Activated B cell treated with CpG ODN at 0.5 μM for 24 hours (primary cell): ENCODE data around the gene NAV3. TPM values are rescaled to one million over a fixed set of nuclear protein-coding genes. Genes with fewer than 3 reads are reported as not detected.
A peak's percentile ranks its signal among the peaks of the same experiment; 100 is the strongest.

Experiments used
- ATAC-seq: fragments of 200-7000 bp; cut with Tn5 transposase; one replicate; pipeline ENCODE4 v1.10.0; 2021; ENCODE audit warnings: low read depth, mild to moderate bottlenecking, moderate library complexity
- CTCF ChIA-PET: fragments of 350-600 bp; sonication (Branson Sonifier 250); formaldehyde crosslinking; loops from one replicate; lab custom pipeline; 2021; ENCODE audit warnings: antibody characterized with exemption; lab: Charles Lee
- POLR2A ChIA-PET: fragments of 350-600 bp; sonication (Branson Sonifier 250); formaldehyde crosslinking; loops from one replicate; lab custom pipeline; 2021; ENCODE audit warnings: antibody characterized with exemption; lab: Charles Lee
- DNase-seq: peaks from one replicate; pipeline ENCODE4 v3.0.0; 2022
- H3K27ac Mint-ChIP-seq: one replicate; pipeline ENCODE4 v1.8.0; 2020; ENCODE audit warnings: mixed read lengths
- H3K27me3 Mint-ChIP-seq: one replicate; pipeline ENCODE4 v1.8.0; 2021; ENCODE audit warnings: mixed read lengths
- H3K36me3 Mint-ChIP-seq: one replicate; pipeline ENCODE4 v1.8.0; 2021; ENCODE audit warnings: low read depth, mixed read lengths
- H3K4me1 Mint-ChIP-seq: one replicate; pipeline ENCODE4 v1.8.0; 2021; ENCODE audit warnings: mixed read lengths
- H3K4me3 Mint-ChIP-seq: one replicate; pipeline ENCODE4 v1.8.0; 2020; ENCODE audit warnings: mild to moderate bottlenecking, mixed read lengths
- H3K9me3 Mint-ChIP-seq: one replicate; pipeline ENCODE4 v1.8.0; 2020; ENCODE audit warnings: mixed read lengths
- intact Hi-C: fragments of 100-400 bp; cut with micrococcal nuclease; formaldehyde crosslinking; loops from one replicate; pipeline ENCODE4 v1.15.1; 2024
- total RNA-seq: library from RNA; stranded (reverse); gene quantifications from 2 replicates; pipeline ENCODE4 v1.2.3, GENCODE V29; 2022
- TF ChIP-seq, protein P1 (sequence below): fragments of 200-600 bp; IDR thresholded peaks from one replicate; pipeline ENCODE4 v1.8.0; 2022; ENCODE audit warnings: antibody characterized with exemption, mild to moderate bottlenecking

NAV3 gene
- total RNA-seq, 1 donor from 2014 or later, result not detected

DNA sequence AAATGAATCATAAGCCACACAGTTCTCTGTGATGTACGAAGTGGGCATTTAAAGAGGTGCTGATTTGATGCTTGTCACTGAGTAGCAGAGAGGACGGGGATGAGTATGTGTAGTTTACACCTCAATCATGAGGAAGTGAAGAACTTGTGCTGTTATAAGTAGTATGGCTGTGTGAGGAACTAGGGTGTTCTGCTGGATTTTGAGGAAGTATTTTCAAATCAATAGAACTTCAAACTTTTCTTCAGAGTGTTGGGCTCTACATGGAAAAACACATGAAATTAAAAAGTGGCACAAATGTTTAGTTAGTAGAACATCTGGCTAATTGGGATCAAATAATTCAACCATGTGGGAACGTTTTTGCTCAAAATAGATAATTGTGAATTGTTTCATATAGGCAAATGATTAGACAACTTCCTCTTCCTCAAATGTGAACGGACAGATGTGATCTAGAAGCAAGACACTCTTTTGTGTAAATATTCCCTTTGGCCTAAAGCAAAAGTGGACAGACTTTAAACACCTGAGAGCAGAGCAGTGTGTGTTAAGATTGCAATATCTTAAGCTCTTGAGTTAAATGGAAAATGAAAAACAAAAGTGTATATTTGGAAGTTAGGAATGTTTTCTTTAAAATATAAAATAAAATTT is 168.5 kb downstream of the NAV3 start:
- ChIA-PET POLR2A (no interaction called here), CTCF (no interaction called here)
- no peaks in the 10 kb centered on the region for H3K9me3 Mint-ChIP-seq
- peaks cover 28% of the 10 kb centered on the region for H3K4me1 Mint-ChIP-seq
- DNase-seq (no peak), ATAC-seq (peak; percentile 87)
- TF ChIP-seq, protein P1, sequence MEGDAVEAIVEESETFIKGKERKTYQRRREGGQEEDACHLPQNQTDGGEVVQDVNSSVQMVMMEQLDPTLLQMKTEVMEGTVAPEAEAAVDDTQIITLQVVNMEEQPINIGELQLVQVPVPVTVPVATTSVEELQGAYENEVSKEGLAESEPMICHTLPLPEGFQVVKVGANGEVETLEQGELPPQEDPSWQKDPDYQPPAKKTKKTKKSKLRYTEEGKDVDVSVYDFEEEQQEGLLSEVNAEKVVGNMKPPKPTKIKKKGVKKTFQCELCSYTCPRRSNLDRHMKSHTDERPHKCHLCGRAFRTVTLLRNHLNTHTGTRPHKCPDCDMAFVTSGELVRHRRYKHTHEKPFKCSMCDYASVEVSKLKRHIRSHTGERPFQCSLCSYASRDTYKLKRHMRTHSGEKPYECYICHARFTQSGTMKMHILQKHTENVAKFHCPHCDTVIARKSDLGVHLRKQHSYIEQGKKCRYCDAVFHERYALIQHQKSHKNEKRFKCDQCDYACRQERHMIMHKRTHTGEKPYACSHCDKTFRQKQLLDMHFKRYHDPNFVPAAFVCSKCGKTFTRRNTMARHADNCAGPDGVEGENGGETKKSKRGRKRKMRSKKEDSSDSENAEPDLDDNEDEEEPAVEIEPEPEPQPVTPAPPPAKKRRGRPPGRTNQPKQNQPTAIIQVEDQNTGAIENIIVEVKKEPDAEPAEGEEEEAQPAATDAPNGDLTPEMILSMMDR, result no peak
- H3K27ac Mint-ChIP-seq, result peak overlapping the region; percentile 85
- intact Hi-C loops, result loop anchor here (1.0 to 5.0 kb wide), 3 partner anchors 148 to 1346 kb away; no protein-coding TSS in a partner anchor
- H3K36me3 Mint-ChIP-seq, result no peaks in the 10 kb centered on the region
- H3K4me3 Mint-ChIP-seq, result peak overlapping the region; percentile 21
- no peaks in the 10 kb centered on the region for H3K27me3 Mint-ChIP-seq

DNA sequence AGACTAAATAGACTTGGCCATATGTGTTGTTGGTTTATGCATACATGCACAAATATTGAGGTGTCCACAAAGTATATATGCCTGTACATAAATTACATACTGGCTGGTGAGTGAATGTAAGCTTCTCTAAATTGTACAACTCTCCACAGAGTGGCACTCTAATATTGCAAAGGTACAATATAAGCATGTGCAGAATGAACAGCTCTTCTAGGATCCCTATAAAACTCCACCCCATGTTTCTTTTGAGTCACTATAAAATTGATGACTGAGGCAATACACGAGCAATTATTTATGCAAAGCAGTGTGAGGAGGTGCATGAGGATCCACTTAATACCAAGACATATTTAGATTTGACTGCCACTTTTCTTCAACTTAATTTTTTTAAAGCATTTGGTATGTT is 172.2 kb downstream of the NAV3 start:
- Mint-ChIP-seq H3K27ac (no peak overlapping the region), H3K27me3 (no peaks in the 10 kb centered on the region), H3K36me3 (no peaks in the 10 kb centered on the region), H3K4me3 (no peak overlapping the region), H3K4me1 (peaks cover 20% of the 10 kb centered on the region), H3K9me3 (no peaks in the 10 kb centered on the region)
- POLR2A ChIA-PET, result no interaction called here
- ATAC-seq, result no peak
- TF ChIP-seq, protein P1, result no peak
- DNase-seq, result no peak
- intact Hi-C loops, result loop anchor here (5.0 kb wide), 1 partner anchor 1544 kb away; no protein-coding TSS in a partner anchor
- CTCF ChIA-PET, result no interaction called here

DNA sequence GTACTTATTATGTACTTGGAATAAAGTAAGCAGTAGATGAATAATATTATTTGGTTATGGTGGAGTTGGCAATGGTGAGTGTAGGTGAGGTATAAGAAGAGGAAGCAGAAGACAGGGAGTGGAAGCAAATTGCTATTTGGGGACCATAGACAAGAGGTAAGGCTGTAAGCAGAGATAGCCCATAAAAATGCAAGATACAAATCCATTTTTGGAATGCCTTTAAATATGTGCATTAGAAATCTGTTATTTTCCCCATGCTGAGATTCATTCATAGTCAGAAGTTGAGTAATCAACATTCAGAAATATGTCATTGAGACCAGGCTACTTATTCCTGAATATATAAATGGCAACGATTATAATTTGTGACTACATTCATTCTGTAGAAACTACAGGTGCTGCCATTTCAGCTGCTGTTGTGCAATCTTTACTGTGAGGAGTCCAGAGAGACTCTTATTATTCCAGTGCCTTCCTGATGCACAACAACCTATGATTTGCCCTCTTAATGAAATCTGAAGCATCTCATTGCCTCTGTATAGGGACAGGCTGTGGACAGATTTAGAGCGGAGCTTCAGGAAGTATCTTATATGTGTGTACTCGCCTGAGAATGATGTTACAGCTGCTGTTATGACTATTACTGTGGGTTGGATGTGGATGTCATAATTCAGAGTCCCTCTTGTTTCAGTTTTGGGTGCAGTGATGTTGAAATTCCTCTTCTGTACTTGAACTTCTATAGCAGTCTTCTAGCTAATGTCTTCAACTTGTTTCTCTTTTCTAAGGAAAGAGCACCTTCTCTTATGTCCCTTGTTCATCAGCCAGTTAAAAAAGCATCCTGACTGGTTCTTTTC is 173.8 kb downstream of the NAV3 start:
- Mint-ChIP-seq H3K27ac (no peak overlapping the region), H3K27me3 (no peaks in the 10 kb centered on the region), H3K36me3 (no peaks in the 10 kb centered on the region), H3K9me3 (no peaks in the 10 kb centered on the region), H3K4me1 (peaks cover 7% of the 10 kb centered on the region), H3K4me3 (no peak overlapping the region)
- TF ChIP-seq, protein P1, result no peak
- intact Hi-C loops, result loop anchor here (5.0 kb wide), 1 partner anchor 1543 kb away; no protein-coding TSS in a partner anchor
- POLR2A ChIA-PET, result no interaction called here
- CTCF ChIA-PET, result no interaction called here
- ATAC-seq (no peak), DNase-seq (no peak)

DNA sequence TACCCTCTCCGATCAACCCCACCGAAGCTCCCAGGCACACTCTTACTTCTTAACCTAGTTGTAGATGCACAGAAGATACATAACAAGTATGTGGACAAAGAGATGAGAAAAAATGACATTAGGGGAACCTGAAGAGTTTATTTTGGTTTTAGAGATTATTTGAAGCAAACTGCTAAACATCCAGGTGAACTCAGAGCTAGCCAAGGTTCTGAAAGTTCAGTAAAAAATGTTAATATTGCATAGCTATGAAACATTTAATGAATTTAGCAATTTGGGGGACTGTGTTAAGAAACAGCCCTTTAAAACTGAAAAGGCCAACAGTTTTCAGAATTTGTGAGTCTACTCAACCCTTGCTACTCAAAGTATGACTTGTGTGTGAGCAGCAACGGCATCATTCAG is 174.4 kb downstream of the NAV3 start:
- Mint-ChIP-seq H3K27ac (no peak overlapping the region), H3K4me1 (peaks cover 2% of the 10 kb centered on the region), H3K36me3 (no peaks in the 10 kb centered on the region), H3K27me3 (no peaks in the 10 kb centered on the region), H3K9me3 (no peaks in the 10 kb centered on the region), H3K4me3 (no peak overlapping the region)
- no peak for DNase-seq
- POLR2A ChIA-PET, result no interaction called here
- intact Hi-C loops, result no loop called here
- no peak for ATAC-seq
- TF ChIP-seq, protein P1, result no peak
- CTCF ChIA-PET, result no interaction called here

DNA sequence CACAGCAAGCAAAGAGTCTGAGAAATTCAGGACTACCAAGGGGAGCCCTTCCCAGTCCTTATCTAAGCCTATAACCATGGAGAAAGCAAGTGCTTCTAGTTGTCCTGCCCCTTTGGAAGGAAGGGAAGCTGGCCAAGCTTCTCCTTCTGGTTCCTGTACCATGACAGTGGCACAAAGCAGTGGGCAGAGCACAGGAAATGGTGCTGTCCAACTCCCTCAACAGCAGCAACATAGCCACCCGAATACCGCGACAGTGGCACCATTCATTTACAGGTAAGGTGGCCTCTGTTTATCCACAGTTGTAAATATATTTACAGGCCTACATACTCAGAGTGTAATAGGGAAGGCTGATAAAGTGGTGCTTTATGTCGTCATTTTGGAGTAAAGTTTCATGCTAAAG is 176.5 kb downstream of the NAV3 start:
- no peak overlapping the region for H3K4me3 Mint-ChIP-seq

More for the DNA sequence above, 176.5 kb downstream of the NAV3 start:
- ATAC-seq (no peak), DNase-seq (no peak)
- Mint-ChIP-seq H3K36me3 (no peaks in the 10 kb centered on the region), H3K27me3 (no peaks in the 10 kb centered on the region), H3K27ac (no peak overlapping the region), H3K4me1 (peaks cover 2% of the 10 kb centered on the region), H3K9me3 (no peaks in the 10 kb centered on the region)
- intact Hi-C loops, result no loop called here
- ChIA-PET POLR2A (no interaction called here), CTCF (no interaction called here)
- TF ChIP-seq, protein P1, result no peak
